ENCODE data around the gene DCAF11.

- TF ChIP-seq CTCF (IDR thresholded peaks at IDR 0.05) (no peak), POLR2A (IDR thresholded peaks at IDR 0.05) (no peak), POLR2AphosphoS5 (IDR thresholded peaks at IDR 0.05; ENCODE audit: insufficient read depth in 1 of 2, low read depth in 1 of 2) (no peak)
Measured at GRCh38 chr14:24081739-24082211, 32.8 kb upstream of the DCAF11 start.

Measured in vagina (tissue), 2 donors.